ENCODE measurements around the gene SH2D3A.

Gene SH2D3A

GRCh38 chr19:6712692-6713670 lies 54.3 kb downstream of the SH2D3A start (continued):
- TF ChIP-seq ZNF146 (tag by site-specific recombination; IDR thresholded peaks at IDR 0.05) (no peak), ZNF292 (tag by site-specific recombination; IDR thresholded peaks at IDR 0.05; ENCODE audit: borderline replicate concordance, low read depth) (no peak)

- H3K36me3 ChIP-seq (ENCODE audit: control insufficient read depth in 2 of 2, insufficient read depth in 1 of 2, low read length in 2 of 2): no peaks in the 10 kb centered on the region
- H3K4me3 ChIP-seq (ENCODE audit: low read depth, low read length): no peak overlapping the region
- no peak overlapping the region for H3K27ac ChIP-seq (ENCODE audit: extremely low read depth, low read depth, low read length)
- ChIA-PET POLR2A (no interaction called here), CTCF (no interaction called here)
- H3K9me3 ChIP-seq (ENCODE audit: control insufficient read depth, insufficient read depth, low read depth, low read length): no peaks in the 10 kb centered on the region
- no peak for TF ChIP-seq ZNF37A (tag by site-specific recombination; IDR thresholded peaks at IDR 0.05)
- no peak for TF ChIP-seq HIC1 (tag by site-specific recombination; IDR thresholded peaks at IDR 0.05)
- no peak for TF ChIP-seq ZBTB44 (tag by site-specific recombination; IDR thresholded peaks at IDR 0.05)
- no peak for TF ChIP-seq ZNF214 (tag by site-specific recombination; IDR thresholded peaks at IDR 0.05; ENCODE audit: borderline replicate concordance)
- no peak for TF ChIP-seq ZNF292 (tag by site-specific recombination; IDR thresholded peaks at IDR 0.05; ENCODE audit: borderline replicate concordance, low read depth)
- H3K4me1 ChIP-seq (ENCODE audit: control insufficient read depth, insufficient read depth, low read length): no peaks in the 10 kb centered on the region
These were observed 55.0 kb downstream of the SH2D3A start for GRCh38 chr19:6712231-6712630.

- Histone ChIP-seq H3K9me3 (ENCODE audit: control insufficient read depth, insufficient read depth, low read depth, low read length) (no peaks in the 10 kb centered on the region), H3K4me3 (ENCODE audit: low read depth, low read length) (no peak overlapping the region), H3K27ac (ENCODE audit: extremely low read depth, low read depth, low read length) (no peak overlapping the region), H3K4me1 (ENCODE audit: control insufficient read depth, insufficient read depth, low read length) (no peaks in the 10 kb centered on the region), H3K36me3 (ENCODE audit: control insufficient read depth in 2 of 2, insufficient read depth in 1 of 2, low read length in 2 of 2) (no peaks in the 10 kb centered on the region)
- TF ChIP-seq ZBTB48 (tag by site-specific recombination; IDR thresholded peaks at IDR 0.05) (no peak), TCF7L2 (IDR thresholded peaks at IDR 0.05; ENCODE audit: borderline replicate concordance, low read depth, low read length) (no peak), ZNF658 (tag by site-specific recombination; IDR thresholded peaks at IDR 0.05) (no peak), ZNF621 (tag by site-specific recombination; IDR thresholded peaks at IDR 0.05) (no peak), ZNF549 (tag by site-specific recombination; IDR thresholded peaks at IDR 0.05) (no peak), MZF1 (tag by site-specific recombination; IDR thresholded peaks at IDR 0.05; ENCODE audit: borderline replicate concordance) (no peak), ZNF274 (IDR thresholded peaks at IDR 0.05; ENCODE audit: low read length) (no peak), ZNF274 (tag by site-specific recombination; IDR thresholded peaks at IDR 0.05; ENCODE audit: borderline replicate concordance) (no peak), ZNF747 (tag by site-specific recombination; IDR thresholded peaks at IDR 0.05) (no peak), IKZF3 (tag by site-specific recombination; IDR thresholded peaks at IDR 0.05) (no peak), PATZ1 (tag by site-specific recombination; IDR thresholded peaks at IDR 0.05) (no peak), ZNF571 (tag by site-specific recombination; IDR thresholded peaks at IDR 0.05) (no peak)
- ChIA-PET POLR2A (no interaction called here), CTCF (interaction anchor here (1.2 kb wide), 1 partner anchor 11 kb away, joined by 6 read pairs; no protein-coding TSS in a partner anchor)
These were observed 55.6 kb downstream of the SH2D3A start for GRCh38 chr19:6711605-6712004.

Measured in HEK293 (cell line).